Endodermal cell (in vitro differentiated cells): ENCODE results near the gene DNAH6. TPM values are rescaled to one million over a fixed set of nuclear protein-coding genes. Genes with fewer than 3 reads are reported as not detected.

Experiments used
- DNase-seq: peaks from one replicate; pipeline ENCODE4 v3.0.0-alpha.2; 2017
- H3K27ac ChIP-seq: 2 replicates; pipeline ENCODE4 v1.5.1; 2013; ENCODE audit warnings: mild to moderate bottlenecking, low read depth, low read length, moderate library complexity
- H3K27me3 ChIP-seq: 2 replicates; pipeline ENCODE4 v1.6.1; 2013; ENCODE audit warnings: mild to moderate bottlenecking, low read length, moderate library complexity; ENCODE audit not compliant: insufficient read depth, control insufficient read depth, poor library complexity, severe bottlenecking
- H3K36me3 ChIP-seq: 2 replicates; pipeline ENCODE4 v1.7.0; 2013; ENCODE audit warnings: mild to moderate bottlenecking, low read length, moderate library complexity; ENCODE audit not compliant: control insufficient read depth, insufficient read depth
- H3K4me1 ChIP-seq: one replicate; pipeline ENCODE4 v1.7.0; 2013; ENCODE audit warnings: low read length; ENCODE audit not compliant: control insufficient read depth, insufficient read depth
- H3K4me3 ChIP-seq: 2 replicates; pipeline ENCODE4 v1.5.1; 2013; ENCODE audit warnings: mild to moderate bottlenecking, low read length, moderate library complexity
- H3K9ac ChIP-seq: 2 replicates; pipeline ENCODE4 v1.6.1; 2013; ENCODE audit warnings: mild to moderate bottlenecking, low read length, moderate library complexity; ENCODE audit not compliant: poor library complexity, severe bottlenecking; ENCODE audit errors: extremely low read depth
- H3K9me3 ChIP-seq: 2 replicates; pipeline ENCODE4 v1.6.1; 2013; ENCODE audit warnings: mild to moderate bottlenecking, low read length, moderate library complexity; ENCODE audit not compliant: control insufficient read depth
- H3K27ac Mint-ChIP-seq: 2 replicates; pipeline ENCODE4 v1.8.0; 2020; ENCODE audit warnings: mixed read lengths
- H3K27me3 Mint-ChIP-seq: 2 replicates; pipeline ENCODE4 v1.8.0; 2021; ENCODE audit warnings: mild to moderate bottlenecking, mixed read lengths; ENCODE audit not compliant: insufficient read depth
- H3K36me3 Mint-ChIP-seq: 2 replicates; pipeline ENCODE4 v1.8.0; 2020; ENCODE audit warnings: low read depth, mixed read lengths
- H3K4me1 Mint-ChIP-seq: 2 replicates; pipeline ENCODE4 v1.8.0; 2020; ENCODE audit warnings: mixed read lengths
- H3K4me3 Mint-ChIP-seq: 2 replicates; pipeline ENCODE4 v1.8.0; 2020; ENCODE audit warnings: mild to moderate bottlenecking, moderate library complexity, mixed read lengths
- H3K9me3 Mint-ChIP-seq: 2 replicates; pipeline ENCODE4 v1.8.0; 2020; ENCODE audit warnings: mild to moderate bottlenecking, mixed read lengths
- WGBS, 2 experiments: methylation state at CpG; one replicate each; pipeline versions ENCODE4 v1.1.5 to v1.1.7; 2013; ENCODE audit warnings: missing lambda C conversion rate in 2 of 2, mixed read lengths in 1 of 2; ENCODE audit not compliant: insufficient coverage in 1 of 2, insufficient read length in 1 of 2; 5-methylcytosine and 5-hydroxymethylcytosine counted together
- total RNA-seq, 2 donors: library from RNA; stranded (reverse); fragmentation: NEBNext Ultra II Directional in 1 of 2; extraction: Animal tissue kit (Norgen Biotek cat#: 25700) in 1 of 2; gene quantifications; 2 replicates in 1 of 2; 3 replicates in 1 of 2; pipeline ENCODE4 v1.2.1, GENCODE V29; 2021
- TF ChIP-seq, protein P1 (sequence below): fragments of 200-600 bp; sonication (generic); conservative IDR thresholded peaks from 2 replicates; pipeline ENCODE4 v1.5.0; 2021; ENCODE audit warnings: antibody characterized with exemption, mild to moderate bottlenecking

DNAH6 gene
- total RNA-seq, 2 donors from 2014 or later, result 1.6 to 2.0 TPM

GRCh38 chr2:84654414-84654813 lies 138.1 kb downstream of the DNAH6 start:
- no peak for DNase-seq
- TF ChIP-seq, protein P1, sequence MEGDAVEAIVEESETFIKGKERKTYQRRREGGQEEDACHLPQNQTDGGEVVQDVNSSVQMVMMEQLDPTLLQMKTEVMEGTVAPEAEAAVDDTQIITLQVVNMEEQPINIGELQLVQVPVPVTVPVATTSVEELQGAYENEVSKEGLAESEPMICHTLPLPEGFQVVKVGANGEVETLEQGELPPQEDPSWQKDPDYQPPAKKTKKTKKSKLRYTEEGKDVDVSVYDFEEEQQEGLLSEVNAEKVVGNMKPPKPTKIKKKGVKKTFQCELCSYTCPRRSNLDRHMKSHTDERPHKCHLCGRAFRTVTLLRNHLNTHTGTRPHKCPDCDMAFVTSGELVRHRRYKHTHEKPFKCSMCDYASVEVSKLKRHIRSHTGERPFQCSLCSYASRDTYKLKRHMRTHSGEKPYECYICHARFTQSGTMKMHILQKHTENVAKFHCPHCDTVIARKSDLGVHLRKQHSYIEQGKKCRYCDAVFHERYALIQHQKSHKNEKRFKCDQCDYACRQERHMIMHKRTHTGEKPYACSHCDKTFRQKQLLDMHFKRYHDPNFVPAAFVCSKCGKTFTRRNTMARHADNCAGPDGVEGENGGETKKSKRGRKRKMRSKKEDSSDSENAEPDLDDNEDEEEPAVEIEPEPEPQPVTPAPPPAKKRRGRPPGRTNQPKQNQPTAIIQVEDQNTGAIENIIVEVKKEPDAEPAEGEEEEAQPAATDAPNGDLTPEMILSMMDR, result no peak
- Mint-ChIP-seq H3K4me3 (no peak overlapping the region), H3K9me3 (no peaks in the 10 kb centered on the region), H3K36me3 (no peaks in the 10 kb centered on the region), H3K27ac (no peak overlapping the region), H3K4me1 (no peaks in the 10 kb centered on the region), H3K27me3 (peaks cover 13% of the 10 kb centered on the region)
- H3K9me3 ChIP-seq, result no peaks in the 10 kb centered on the region
- H3K4me3 ChIP-seq, result no peak overlapping the region
- no peak overlapping the region for H3K9ac ChIP-seq
- H3K36me3 ChIP-seq, result no peaks in the 10 kb centered on the region
- no peaks in the 10 kb centered on the region for H3K27me3 ChIP-seq
- no peaks in the 10 kb centered on the region for H3K4me1 ChIP-seq
- H3K27ac ChIP-seq, result no peak overlapping the region
- 94% methylated on average over 2 of the region's 3 CpGs; no CpG with 5 or more reads in 1 of the 2 experiments for WGBS, 2 experiments

GRCh38 chr2:84669122-84669521 lies 152.8 kb downstream of the DNAH6 start:
- H3K27ac Mint-ChIP-seq, result no peak overlapping the region
- 92 to 93% methylated on average over 5 of the region's 5 CpGs for WGBS, 2 experiments
- peaks cover 6% of the 10 kb centered on the region for H3K9me3 Mint-ChIP-seq

DNA sequence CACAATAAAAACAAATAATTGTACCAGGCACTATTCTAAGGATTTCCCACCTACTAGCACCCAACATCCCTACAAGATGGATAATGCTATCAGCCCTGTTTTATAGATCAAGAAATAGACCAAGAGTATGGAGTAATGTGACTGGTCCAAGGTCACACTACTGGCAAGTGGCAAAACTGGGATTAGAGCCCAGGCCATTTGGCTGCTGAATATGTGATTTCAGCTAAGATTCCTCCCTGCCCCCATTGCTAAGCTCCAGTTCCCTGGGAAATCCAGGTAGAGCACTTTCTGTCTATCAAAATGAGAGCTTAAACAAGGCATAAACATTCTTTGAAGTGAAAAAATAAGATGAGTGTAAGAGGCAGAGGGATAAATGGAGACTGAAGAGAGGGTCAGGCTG lies 157.8 kb downstream of the DNAH6 start:
- no peak overlapping the region for H3K4me3 ChIP-seq
- Mint-ChIP-seq H3K27ac (no peak overlapping the region), H3K4me3 (no peak overlapping the region), H3K27me3 (no peaks in the 10 kb centered on the region), H3K36me3 (no peaks in the 10 kb centered on the region), H3K9me3 (no peaks in the 10 kb centered on the region), H3K4me1 (no peaks in the 10 kb centered on the region)
- no peak for DNase-seq
- no peaks in the 10 kb centered on the region for H3K4me1 ChIP-seq
- H3K9ac ChIP-seq, result no peak overlapping the region
- TF ChIP-seq, protein P1, result no peak
- H3K36me3 ChIP-seq, result no peaks in the 10 kb centered on the region
- no peaks in the 10 kb centered on the region for H3K9me3 ChIP-seq
- no peak overlapping the region for H3K27ac ChIP-seq
- H3K27me3 ChIP-seq, result no peaks in the 10 kb centered on the region

More at GRCh38 chr2:84669122-84669521, 152.8 kb downstream of the DNAH6 start:
- H3K4me3 ChIP-seq, result no peak overlapping the region
- no peak overlapping the region for H3K9ac ChIP-seq
- peaks cover 17% of the 10 kb centered on the region for H3K27me3 Mint-ChIP-seq
- H3K4me1 ChIP-seq, result no peaks in the 10 kb centered on the region
- H3K4me1 Mint-ChIP-seq, result no peaks in the 10 kb centered on the region
- DNase-seq, result no peak
- H3K27ac ChIP-seq, result no peak overlapping the region
- H3K36me3 ChIP-seq, result no peaks in the 10 kb centered on the region
- no peaks in the 10 kb centered on the region for H3K27me3 ChIP-seq
- H3K36me3 Mint-ChIP-seq, result no peaks in the 10 kb centered on the region
- TF ChIP-seq, protein P1, result no peak
- no peaks in the 10 kb centered on the region for H3K9me3 ChIP-seq
- H3K4me3 Mint-ChIP-seq, result no peak overlapping the region
